ENCODE data around the gene GNGT2. TPM values are rescaled to one million over a fixed set of nuclear protein-coding genes. Genes with fewer than 3 reads are reported as not detected.

The GNGT2 gene
- total RNA-seq, 1 experiment from 2014 or later = 0.40 TPM

GRCh38 chr17:49223517-49224197, 13.3 kb upstream of the GNGT2 start:
- Histone ChIP-seq H3K27ac (ENCODE audit: low read length) (no peak overlapping the region), H3K4me2 (ENCODE audit: low read length) (peak overlapping the region; percentile 55), H3K4me1 (ENCODE audit: insufficient read depth, low read length) (peaks cover 4% of the 10 kb centered on the region; the same call in 1 of the 2 replicates), H2AFZ (ENCODE audit: low read length) (peak overlapping the region; percentile 20; the same call in 1 of the 2 replicates), H4K20me1 (ENCODE audit: low read length) (no peaks in the 10 kb centered on the region), H3F3A (ENCODE audit: low read length, unreplicated experiment) (no peaks in the 10 kb centered on the region), H3K4me3 (ENCODE audit: low read length) (peak overlapping the region; percentile 36; the same call in 1 of the 2 replicates), H3K9me3 (ENCODE audit: low read length) (no peaks in the 10 kb centered on the region), H3K79me2 (ENCODE audit: low read length) (no peaks in the 10 kb centered on the region), H3K9me2 (replicated peaks; ENCODE audit: low read length) (no peaks in the 10 kb centered on the region), H3K27me3 (ENCODE audit: low read length) (peaks cover 24% of the 10 kb centered on the region), H3K36me3 (ENCODE audit: low read depth, low read length) (no peaks in the 10 kb centered on the region), H3K9ac (ENCODE audit: low read length) (no peak overlapping the region)
- DNase-seq (peak; percentile 60), ATAC-seq (peak; percentile 47)
- TF ChIP-seq EZH2phosphoT487 (IDR thresholded peaks at IDR 0.05; ENCODE audit: borderline replicate concordance, low read length) (no peak), EZH2 (IDR thresholded peaks at IDR 0.05; ENCODE audit: low read length, unreplicated experiment) (no peak)
- TF ChIP-seq, protein P1, sequence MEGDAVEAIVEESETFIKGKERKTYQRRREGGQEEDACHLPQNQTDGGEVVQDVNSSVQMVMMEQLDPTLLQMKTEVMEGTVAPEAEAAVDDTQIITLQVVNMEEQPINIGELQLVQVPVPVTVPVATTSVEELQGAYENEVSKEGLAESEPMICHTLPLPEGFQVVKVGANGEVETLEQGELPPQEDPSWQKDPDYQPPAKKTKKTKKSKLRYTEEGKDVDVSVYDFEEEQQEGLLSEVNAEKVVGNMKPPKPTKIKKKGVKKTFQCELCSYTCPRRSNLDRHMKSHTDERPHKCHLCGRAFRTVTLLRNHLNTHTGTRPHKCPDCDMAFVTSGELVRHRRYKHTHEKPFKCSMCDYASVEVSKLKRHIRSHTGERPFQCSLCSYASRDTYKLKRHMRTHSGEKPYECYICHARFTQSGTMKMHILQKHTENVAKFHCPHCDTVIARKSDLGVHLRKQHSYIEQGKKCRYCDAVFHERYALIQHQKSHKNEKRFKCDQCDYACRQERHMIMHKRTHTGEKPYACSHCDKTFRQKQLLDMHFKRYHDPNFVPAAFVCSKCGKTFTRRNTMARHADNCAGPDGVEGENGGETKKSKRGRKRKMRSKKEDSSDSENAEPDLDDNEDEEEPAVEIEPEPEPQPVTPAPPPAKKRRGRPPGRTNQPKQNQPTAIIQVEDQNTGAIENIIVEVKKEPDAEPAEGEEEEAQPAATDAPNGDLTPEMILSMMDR (conservative IDR thresholded peaks at IDR 0.05; ENCODE audit: low read depth, low read length) = peak; percentile 95
- intact Hi-C loops (cut with micrococcal nuclease) = no loop called here
- CTCF ChIA-PET = no interaction called here
- POLR2A ChIA-PET (ENCODE audit: unreplicated experiment) = no interaction called here
- BruUV-seq (replicated peaks) = no TSS peak

DNA sequence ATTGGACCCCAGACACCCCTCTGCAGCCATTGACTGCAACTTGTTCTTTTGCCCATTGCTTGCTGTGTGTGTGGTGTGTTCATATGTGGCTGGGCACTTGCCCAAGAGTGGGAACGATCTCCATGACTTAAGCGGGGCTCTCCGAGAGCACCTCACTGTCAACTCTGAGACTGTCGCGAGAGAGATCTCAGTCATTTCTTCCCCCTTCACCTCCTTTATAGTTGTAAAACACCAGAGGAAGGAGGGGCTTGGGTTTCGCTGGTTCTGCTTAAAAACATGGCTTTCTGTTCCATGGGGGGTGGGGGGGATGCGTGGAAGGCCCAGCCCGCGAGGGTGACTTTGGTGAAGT, 12.8 kb upstream of the GNGT2 start:
- POLR2A ChIA-PET (ENCODE audit: unreplicated experiment) = no interaction called here
- intact Hi-C loops (cut with micrococcal nuclease) = no loop called here
- Histone ChIP-seq H3K79me2 (ENCODE audit: low read length) (no peaks in the 10 kb centered on the region), H4K20me1 (ENCODE audit: low read length) (no peaks in the 10 kb centered on the region), H3K9me2 (replicated peaks; ENCODE audit: low read length) (no peaks in the 10 kb centered on the region), H3K36me3 (ENCODE audit: low read depth, low read length) (no peaks in the 10 kb centered on the region), H3K4me3 (ENCODE audit: low read length) (no peak overlapping the region; the same call in 1 of the 2 replicates), H3K4me2 (ENCODE audit: low read length) (peak overlapping the region; percentile 55), H3K27me3 (ENCODE audit: low read length) (peaks cover 24% of the 10 kb centered on the region), H3F3A (ENCODE audit: low read length, unreplicated experiment) (no peaks in the 10 kb centered on the region), H2AFZ (ENCODE audit: low read length) (0 out of 2 replicates have a peak overlapping the region, but pooled peaks have one; percentile 20), H3K4me1 (ENCODE audit: insufficient read depth, low read length) (peaks cover 4% of the 10 kb centered on the region; the same call in 1 of the 2 replicates), H3K27ac (ENCODE audit: low read length) (no peak overlapping the region), H3K9ac (ENCODE audit: low read length) (no peak overlapping the region), H3K9me3 (ENCODE audit: low read length) (no peaks in the 10 kb centered on the region)
- BruUV-seq (replicated peaks) = no TSS peak
- no peak for DNase-seq
- TF ChIP-seq, protein P1 (conservative IDR thresholded peaks at IDR 0.05; ENCODE audit: low read depth, low read length) = no peak
- TF ChIP-seq EZH2 (IDR thresholded peaks at IDR 0.05; ENCODE audit: low read length, unreplicated experiment) (no peak), EZH2phosphoT487 (IDR thresholded peaks at IDR 0.05; ENCODE audit: borderline replicate concordance, low read length) (no peak)
- ATAC-seq = no peak
- CTCF ChIA-PET = interaction anchor here (0.6 kb wide), 1 partner anchor 25 kb away, joined by 4 read pairs; no protein-coding TSS in a partner anchor

GRCh38 chr17:49219987-49220386, 9.6 kb upstream of the GNGT2 start:
- Histone ChIP-seq H3K9ac (ENCODE audit: low read length) (no peak overlapping the region), H3F3A (ENCODE audit: low read length, unreplicated experiment) (no peaks in the 10 kb centered on the region), H3K36me3 (ENCODE audit: low read depth, low read length) (no peaks in the 10 kb centered on the region), H3K4me2 (ENCODE audit: low read length) (no peak overlapping the region), H3K79me2 (ENCODE audit: low read length) (no peaks in the 10 kb centered on the region), H3K4me1 (ENCODE audit: insufficient read depth, low read length) (no peaks in the 10 kb centered on the region; the same call in 1 of the 2 replicates), H3K27me3 (ENCODE audit: low read length) (peaks cover 18% of the 10 kb centered on the region), H3K9me2 (replicated peaks; ENCODE audit: low read length) (no peaks in the 10 kb centered on the region), H4K20me1 (ENCODE audit: low read length) (no peaks in the 10 kb centered on the region), H3K27ac (ENCODE audit: low read length) (no peak overlapping the region), H2AFZ (ENCODE audit: low read length) (no peak overlapping the region), H3K4me3 (ENCODE audit: low read length) (no peak overlapping the region), H3K9me3 (ENCODE audit: low read length) (no peaks in the 10 kb centered on the region)
- no peak for TF ChIP-seq EZH2phosphoT487 (IDR thresholded peaks at IDR 0.05; ENCODE audit: borderline replicate concordance, low read length)
- TF ChIP-seq EZH2 (IDR thresholded peaks at IDR 0.05; ENCODE audit: low read length, unreplicated experiment) = no peak
- TF ChIP-seq, protein P1 (conservative IDR thresholded peaks at IDR 0.05; ENCODE audit: low read depth, low read length) = no peak
- no peak for ATAC-seq
- no peak for DNase-seq
- ChIA-PET POLR2A (ENCODE audit: unreplicated experiment) (no interaction called here), CTCF (no interaction called here)
- BruUV-seq (replicated peaks) = no TSS peak
- intact Hi-C loops (cut with micrococcal nuclease) = no loop called here

Measured in PC-3 (cell line).